GM21447 (cell line): ENCODE data around the gene MUC5B.
"Not testable (repeated sequence)": the region's sequence is repeated elsewhere in the genome, so short reads cannot be mapped to it uniquely, and the experiment has no call there.

Source experiments
- ATAC-seq: cut with Tn5 transposase; IDR thresholded peaks from one replicate; pipeline ENCODE4 v1.9.1; 2021; ENCODE audit not compliant: unreplicated experiment

Gene MUC5B

DNA sequence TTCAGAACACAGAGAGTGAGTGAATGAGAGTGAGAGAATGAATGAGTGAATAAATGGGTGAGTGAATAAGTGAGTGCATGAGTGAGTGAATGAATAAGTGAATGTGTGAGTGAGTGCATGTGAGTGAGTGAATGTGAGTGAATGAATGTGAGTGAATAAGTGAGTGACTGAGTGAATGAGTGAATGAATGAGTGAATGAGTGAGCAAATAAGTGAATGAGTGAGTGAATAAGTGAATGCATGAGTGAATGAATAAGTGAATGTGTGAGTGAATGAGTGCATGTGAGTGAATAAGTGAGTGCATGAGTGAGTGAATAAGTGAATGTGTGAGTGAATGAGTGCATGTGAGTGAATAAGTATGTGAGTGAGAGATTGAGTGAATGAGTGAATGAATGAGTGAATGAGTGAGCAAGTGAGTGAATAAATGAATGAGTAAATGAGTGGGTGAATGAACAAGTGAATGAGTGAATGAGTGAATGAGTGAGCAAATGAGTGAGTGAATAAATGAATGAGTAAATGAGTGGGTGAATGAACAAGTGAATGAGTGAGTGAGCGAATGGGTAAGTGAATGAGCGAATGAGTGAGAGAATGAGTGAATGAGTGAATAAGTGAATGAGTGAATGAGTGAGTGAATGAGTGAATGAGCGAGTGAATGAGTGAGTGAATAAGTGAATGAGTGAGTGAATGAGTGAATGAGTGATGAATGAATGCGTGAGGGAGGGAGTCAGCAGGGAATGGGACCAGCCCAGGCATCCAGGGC is 21.3 kb upstream of the MUC5B start:
- ATAC-seq = no peak

DNA sequence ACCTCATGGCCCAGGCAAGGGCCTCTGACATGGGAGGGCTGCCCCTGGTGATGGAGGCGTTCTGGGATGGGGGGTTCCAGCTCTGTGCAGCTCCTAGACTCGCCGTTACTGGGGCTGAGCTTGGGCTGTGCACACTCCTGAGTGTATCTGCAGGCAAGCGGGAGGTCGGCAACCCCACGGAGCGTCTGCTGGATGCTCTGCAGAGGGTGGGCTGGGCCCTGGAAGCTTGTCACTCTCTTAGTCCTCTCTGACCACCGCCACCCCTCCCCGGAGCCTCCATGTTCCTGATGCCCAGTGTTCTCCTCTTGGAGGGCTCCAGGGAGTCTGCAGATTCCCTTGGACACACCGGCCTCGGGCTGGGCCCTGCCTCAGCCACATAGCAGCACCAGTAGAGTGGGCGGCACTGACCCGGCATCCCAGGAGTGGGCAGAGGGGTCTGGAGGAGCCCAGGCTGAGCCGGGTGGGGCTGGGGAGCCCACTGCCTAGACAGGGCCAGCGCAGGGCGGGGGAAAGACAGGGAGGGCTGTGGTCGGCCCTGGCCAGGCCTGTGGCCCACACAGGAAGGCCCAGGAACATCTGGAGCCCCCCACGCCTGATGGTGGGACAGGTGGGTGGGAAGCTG is 20.6 kb upstream of the MUC5B start:
- no peak for ATAC-seq

DNA sequence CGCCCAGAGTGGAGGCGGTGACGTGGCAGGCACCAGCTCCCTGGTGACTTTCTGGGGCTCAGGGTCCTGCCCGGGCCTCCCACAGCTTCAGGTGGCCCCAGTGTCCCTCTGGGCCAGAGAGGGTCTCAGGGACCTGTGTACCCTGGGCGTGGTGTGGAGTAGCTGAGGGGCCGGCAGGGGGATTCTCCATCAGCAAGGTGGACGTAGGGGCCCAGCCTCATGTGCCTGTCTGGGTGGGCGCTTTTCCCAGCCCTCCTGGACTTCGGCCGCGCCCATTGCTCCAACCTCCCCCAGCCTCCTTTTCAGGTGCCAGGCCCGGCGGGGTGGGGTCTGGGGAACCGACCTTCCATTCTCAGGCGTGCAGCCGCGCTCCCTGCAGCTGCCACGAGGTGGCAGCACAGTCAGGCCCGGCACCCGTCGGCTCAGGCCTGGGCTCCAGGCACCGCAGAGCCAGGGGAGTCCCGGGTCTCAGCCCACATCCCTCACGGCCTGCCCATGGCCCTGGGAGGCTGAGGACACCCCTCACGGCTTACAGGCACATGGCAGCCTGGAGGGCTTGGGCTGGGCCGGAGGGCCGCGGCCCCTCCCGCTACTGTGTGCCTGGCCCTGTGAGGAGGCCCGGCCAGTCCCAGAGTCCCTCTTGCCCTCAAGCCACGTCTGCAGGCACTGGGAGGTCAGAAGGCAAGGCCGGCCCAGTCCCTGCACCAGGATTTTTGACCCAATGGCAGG is 19.9 kb upstream of the MUC5B start:
- ATAC-seq = no peak

DNA sequence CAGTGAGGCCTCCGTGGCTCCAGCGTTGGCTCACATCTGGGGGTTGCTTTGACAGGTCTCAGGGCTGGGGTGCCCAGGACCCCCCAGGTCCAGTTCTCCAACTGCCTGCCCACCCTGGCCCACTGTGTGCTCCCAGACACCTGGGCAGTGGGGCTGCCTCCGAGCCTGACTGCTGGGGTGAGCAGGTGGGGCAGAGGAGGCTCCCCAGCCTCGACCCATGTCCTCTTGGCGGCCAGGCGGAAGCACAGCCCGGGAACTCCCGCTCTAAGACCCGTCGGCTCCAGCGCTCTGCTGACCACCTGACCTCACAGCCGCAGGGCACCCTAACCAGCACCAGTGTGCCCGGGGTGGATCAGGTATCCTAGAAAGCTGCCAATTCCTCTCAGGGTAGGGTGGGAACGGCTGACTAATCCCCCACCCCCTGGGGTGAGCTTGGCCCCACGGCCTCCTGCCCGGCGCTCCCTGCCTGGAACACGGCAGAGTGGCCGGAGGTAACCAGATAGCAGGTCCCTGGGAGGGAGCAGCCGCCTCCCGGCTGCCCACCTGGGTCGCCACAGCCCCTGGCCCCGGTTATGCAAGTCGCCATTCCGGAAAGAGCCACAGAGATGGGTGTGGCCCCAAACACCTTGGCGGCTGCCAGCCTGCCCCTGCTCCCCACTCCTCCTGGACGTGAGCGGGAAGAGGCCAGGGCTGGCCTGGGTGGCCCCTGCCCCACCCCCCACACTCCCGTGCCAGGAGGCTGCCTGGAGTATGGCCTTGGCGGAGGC is 19.2 kb upstream of the MUC5B start:
- no peak for ATAC-seq

DNA sequence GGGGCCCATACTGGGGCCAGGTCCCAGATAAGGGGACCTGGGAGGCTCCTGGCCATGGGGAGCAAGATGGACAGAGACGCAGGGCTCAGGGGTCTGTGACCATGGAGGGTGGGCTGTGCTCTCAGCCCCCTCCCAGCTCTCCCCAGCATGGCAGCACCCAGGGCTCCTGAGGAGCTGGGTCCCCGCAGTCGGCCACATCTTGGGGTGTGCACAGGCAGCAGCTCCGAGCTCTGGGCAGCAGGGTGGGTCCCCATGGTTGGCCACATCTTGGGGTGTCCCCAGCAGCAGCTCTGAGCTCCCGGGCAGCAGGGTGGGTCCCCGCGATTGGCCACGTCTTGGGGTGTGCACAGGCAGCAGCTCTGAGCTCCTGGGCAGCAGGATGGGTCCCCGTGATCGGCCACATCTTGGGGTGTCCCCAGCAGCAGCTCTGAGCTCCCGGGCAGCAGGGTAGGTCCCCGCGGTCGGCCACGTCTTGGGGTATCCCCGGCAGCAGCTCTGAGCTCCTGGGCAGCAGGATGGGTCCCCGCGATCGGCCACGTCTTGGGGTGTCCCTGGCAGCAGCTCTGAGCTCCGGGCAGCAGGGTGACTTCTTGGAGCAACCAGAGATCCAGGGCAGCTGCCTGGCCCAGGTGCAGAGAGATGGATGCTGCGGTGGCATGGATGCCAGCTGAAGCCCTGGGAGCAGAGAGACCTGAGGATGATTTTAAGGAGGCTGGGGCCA is 18.3 kb upstream of the MUC5B start:
- no peak for ATAC-seq

DNA sequence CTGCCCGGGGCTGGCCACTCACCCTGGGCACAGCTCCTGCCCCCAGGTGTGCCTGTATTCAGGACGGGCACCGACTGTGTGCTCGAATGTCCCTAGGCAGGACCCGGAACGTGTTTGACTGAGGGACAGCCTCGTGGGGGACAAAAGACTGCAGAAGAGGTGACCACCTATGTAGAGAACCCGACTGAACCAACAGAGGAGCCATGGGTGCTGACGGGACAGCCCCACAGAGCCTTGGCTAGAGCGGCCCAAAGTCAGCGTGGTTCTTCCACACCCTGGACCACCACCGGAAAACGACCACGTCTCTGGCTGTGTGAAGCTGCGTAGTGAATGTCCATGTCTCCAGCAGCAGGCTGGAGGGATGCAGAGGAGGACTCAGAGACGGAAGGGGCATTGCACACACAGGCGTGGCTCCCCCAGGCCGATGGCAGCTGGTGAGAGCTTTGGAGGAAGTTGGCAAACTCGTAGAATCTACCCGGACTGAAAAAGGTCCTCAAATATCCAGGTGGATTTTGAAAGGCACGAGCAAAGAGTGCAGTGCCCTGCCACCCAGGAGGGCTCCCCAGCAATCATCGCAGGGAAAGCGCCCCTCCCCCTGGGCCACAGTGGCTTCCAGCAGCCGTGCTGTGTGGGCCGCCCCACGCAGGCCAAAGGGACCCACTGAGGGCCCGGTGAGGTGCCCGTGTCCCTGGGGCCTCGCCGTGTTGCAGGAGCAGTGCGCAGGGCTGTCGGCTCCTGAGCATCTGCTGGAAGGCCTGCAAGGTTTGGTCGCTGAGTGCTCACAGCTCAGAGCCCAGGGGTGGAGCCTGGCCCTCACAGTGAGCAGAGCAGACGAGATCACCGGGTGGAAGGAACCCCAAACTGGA is 17.5 kb upstream of the MUC5B start:
- no peak for ATAC-seq

DNA sequence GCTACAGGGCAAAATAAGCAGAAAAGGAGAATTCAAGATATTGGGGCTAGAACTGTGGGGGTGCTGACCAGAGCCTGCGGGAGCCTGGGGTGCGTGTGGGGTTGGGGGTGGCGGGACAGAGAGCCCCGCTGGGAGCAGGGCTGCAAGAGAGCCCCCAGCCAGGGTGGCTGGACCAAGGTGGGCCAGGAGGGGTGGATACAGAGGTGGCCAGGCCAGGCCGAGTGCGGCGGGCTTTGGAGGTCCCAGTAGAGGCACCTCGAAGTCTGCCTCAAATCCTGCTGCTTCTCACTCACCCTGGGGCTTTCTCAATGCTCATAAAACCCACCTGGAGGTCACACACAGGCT is 16.9 kb upstream of the MUC5B start:
- no peak for ATAC-seq

DNA sequence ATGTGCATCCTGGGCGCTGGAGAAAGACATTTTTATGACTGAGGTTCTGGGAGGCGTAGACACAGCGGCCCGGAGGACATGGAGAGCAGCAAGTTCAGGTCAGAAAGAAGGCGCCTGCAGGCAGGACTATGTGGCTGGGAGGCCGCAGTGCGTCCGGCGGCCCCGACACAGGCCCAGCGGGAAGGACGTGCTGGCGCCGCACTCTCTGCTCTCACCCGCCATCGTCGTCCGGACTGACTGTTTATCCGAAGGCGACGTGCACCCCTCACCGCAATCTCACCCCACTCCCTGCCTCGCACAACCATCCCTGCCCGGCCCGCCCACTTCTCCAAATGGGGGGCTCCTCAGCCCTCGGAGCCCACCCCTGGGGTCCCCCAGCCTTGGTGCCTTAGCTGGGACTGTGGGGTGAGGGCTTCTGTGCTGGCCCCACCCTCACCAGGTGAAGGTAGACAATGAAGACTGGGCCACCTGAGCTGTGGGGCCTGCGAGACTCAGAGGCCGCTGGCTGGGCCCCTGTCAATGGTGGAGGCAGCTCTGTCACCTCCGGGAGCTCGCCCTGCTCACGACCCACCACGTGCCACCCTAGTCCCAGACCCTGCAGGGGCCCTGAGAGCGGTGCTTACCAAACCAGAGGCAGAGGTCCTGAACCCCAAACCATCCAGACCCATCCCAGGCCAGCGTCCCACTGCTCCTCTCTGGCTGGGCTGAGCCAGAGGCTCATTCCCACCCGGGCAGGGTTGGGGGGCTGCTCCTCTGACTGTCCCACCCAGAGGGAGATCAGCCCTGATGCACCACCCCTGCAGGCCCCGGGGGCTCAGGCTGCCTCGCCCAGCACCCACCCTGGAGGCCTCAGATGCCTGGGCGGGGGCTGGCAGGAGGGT is 16.2 kb upstream of the MUC5B start:
- no peak for ATAC-seq

DNA sequence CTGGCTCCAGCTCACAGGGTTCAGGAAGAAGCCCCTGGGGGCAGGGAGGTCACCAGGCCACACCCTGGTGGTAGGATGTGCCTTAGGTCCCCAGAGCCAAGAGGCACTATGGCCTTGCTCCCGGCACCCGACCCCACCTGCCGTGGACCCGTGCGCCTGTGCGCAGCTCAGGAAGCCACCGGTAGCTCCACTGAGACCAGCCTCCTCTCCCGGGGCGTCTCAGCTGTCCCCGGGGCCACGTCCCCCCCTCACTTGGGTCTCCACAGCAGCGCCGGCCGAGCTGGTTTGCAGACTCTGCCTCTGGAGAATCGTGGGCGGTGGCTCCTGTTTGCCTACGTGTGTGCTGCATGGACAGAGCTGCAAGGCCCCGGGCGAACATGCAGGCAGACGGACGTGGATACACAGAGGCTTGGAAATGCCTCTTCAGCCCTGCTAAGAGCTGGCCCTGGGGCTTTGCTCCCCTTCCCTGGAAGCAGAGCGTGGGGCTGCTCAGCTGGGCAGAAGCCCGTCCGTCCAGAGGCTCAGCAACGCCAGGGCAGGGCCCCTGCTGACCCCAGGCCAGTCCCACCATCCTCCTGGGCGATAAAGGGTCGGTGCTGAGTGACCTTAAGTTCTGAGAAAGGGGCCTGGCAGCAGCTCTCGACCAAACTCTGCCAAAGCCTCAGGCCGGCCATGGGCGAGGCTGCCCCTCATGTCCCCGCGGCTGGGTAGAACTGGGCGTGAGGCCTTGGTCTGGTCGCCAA is 15.3 kb upstream of the MUC5B start:
- no peak for ATAC-seq

DNA sequence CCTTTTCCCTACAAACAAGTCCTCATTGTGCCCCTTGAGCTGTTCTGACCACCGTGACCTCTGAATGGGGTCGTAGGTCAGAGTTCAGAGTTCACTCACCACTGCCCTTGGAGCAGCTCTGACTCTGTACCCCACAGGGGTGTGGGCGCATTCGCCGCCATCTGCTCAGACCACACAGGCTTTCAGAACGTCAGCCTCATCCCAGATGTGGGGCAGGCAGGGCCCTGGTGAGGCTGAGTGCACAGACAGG is 14.8 kb upstream of the MUC5B start:
- ATAC-seq = no peak

DNA sequence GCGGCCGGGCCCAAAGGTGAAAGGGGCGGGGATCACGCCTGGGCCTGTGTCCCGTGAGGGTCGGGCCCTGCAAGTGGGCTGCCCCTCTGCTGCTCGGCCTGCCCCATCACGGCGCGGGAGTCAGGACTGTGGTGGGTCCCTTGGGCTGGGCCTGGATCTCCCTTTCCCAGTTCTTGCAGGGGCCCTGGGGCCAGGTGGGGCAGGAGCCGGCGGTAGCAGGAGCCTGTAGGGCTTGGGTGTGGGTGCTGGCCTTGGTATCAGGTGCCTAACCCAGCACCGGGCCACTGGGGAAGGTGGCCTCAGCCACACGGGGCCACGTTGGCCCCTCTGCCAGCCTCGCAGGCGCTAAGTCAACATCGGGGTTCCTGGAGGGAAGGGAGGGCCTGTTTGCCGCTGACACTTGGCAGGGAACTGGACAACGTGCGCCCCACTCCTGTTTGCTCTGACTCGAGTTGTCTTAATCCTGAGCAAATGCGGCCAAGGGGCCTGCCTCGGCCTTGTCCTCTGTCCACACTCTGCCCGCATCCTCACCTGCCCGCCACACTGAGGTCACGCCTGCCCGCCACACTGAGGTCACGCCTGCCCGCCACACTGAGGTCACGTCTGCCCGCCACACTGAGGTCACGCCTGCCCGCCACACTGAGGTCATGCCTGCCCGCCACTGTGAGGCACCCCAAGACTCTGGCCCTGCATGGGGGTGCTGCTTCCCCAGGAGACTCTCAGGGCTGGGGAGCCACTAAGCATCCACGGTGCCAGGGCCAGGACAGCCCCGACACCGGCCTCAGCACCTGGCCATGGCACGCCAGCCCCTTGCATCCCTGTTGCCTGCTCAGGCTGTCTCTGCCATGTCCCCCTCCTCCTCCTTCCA is 14.2 kb upstream of the MUC5B start:
- ATAC-seq = no peak

DNA sequence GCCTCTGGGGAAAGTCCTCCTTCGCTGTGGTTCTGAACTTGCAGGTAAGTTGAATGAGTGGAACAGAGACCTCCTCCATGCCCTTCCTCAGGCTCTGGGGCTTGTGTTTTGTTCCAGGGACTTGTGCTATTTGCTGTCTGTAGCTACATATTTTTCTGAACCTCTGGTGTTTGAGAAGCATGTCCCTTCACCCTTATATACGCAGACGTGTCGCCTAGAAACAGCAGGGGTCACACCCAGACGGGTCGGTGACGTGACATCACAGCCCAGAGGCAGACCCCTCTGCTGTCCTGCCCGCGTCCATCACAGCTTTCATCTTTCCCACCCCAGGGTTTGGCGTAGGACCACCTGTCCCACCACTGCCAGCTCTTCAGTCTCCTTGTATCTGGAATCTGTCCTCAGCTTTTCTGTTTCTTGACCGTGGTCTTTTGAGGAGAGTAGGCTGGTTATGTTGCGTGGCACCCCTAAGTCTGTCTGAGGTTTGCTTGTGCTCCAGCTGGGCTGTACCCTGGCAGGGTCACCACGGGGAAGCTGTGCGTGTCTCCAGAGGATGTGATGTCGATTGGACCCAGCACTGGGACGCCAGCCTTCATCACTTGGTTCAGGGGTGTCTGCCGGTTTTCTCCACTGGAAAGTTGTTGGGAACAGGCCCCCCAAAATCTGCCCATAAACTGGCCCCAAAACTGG is 13.4 kb upstream of the MUC5B start:
- ATAC-seq = no peak

DNA sequence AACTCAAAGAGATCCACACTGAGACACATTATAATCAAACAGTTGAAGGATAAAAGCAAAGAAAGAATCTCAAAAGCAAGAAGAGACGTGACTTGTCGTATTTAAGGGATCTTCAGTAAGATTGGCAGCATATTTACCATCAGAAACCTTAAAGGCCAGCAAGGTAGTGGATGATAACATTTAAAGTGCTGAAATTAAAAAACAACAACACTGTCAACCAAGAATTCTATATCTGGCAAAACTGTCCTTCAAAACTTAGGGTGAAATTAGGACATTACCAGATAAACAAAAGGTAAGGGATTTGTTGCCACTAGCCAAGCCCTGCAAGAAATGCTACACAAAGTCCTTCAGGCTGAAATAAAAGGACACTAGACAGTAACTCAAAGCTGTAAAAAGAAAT is 11.0 kb upstream of the MUC5B start:
- no peak for ATAC-seq

DNA sequence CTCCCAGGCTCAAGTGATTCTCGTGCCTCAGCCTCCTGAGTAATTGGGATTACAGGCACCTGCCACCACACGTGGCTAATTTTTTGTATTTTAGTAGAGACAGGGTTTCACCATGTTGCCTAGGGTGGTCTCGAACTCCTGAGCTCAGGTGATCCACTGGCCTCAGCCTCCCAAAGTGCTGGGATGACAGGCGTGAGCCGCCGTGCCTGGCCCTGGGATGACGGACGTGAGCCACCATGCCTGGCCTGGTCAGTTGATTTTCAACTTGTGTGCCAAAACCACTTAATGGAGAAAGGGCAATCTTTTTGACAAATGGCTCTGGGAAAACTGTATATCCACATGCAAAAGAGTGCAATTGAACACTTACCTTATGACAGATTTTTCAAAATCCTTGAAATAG is 7.0 kb upstream of the MUC5B start:
- not testable (repeated sequence) for ATAC-seq

DNA sequence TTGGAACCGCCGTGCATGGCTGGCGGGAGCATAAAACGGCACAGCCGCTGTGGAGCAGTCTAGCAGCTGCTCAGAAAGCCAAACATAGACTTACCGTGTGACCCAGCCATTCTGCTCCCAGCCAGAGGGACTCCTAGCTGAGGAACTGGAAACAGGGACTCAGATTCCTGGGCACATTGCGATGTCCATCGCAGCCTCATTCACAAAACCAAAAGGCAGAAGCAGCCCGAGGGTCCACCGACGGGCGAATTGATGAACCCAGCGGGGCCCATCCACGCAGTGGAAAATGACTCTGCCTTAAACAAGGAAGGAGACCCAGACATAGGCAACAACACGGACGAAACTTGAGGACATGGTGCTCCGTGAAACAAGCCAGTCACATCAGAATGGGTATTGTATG is 5.7 kb upstream of the MUC5B start:
- ATAC-seq = no peak

DNA sequence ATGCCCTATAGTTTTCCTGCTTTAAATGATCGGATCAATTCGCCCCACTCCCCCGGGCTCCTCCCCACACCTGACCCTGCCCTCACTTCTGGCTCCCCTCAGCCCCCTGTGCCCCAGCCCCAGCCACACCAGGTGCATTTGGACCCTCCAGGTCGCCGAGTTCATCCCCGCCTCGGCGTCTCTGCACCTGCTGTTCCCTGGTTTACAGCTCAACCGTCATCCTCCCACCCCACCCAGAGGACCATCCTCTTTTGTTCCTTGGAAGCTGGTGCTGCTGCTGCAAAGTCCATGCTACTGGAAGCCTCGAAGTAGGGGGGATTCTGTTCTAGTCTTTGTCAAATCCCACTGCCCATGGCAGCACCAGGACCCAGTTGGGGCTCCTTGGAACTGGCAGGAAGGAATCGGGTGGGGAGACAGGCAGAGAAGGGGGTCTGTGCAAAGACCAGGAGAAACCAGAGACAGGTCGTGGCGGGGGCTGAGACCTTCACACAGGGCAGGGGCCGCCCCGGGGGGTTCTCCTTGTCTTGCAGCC is 4.5 kb upstream of the MUC5B start:
- ATAC-seq = no peak
